Uterus (tissue), 4 donors: ENCODE results near the gene IFNA17. TPM values are rescaled to one million over a fixed set of nuclear protein-coding genes. Genes with fewer than 3 reads are reported as not detected.

ENCODE experiments used
- DNase-seq, 2 donors: peaks; one replicate each; pipeline ENCODE4 v3.0.0-alpha.2; 2019 to 2020
- H3K27ac ChIP-seq, 2 donors: fragments of 200-600 bp; sonication (generic); 1 replicate in 1 of 2; 2 replicates in 1 of 2; pipeline ENCODE4 v1.5.1; 2016 to 2018
- H3K27me3 ChIP-seq, 2 donors: fragments of 200-600 bp; sonication (generic); one replicate each; pipeline ENCODE4 v1.5.1; 2018 to 2019; ENCODE audit warnings: control low read depth in 1 of 2
- H3K36me3 ChIP-seq, 2 donors: fragments of 200-600 bp; sonication (generic); one replicate each; pipeline ENCODE4 v1.5.1; 2019; ENCODE audit warnings: control low read depth in 1 of 2
- H3K4me1 ChIP-seq, 2 donors: fragments of 200-600 bp; sonication (generic); one replicate each; pipeline ENCODE4 v1.5.1; 2018 to 2019; ENCODE audit warnings: control low read depth in 1 of 2
- H3K4me3 ChIP-seq, 2 donors: fragments of 200-600 bp; sonication (generic); 1 replicate in 1 of 2; 2 replicates in 1 of 2; pipeline ENCODE4 v1.5.1; 2018 to 2019; ENCODE audit warnings: mild to moderate bottlenecking in 1 of 2
- H3K9me3 ChIP-seq, 2 donors: fragments of 200-600 bp; sonication (generic); one replicate each; pipeline ENCODE4 v1.5.1; 2019; ENCODE audit warnings: control low read depth in 1 of 2
- POLR2A ChIP-seq, 2 donors: fragments of 450-650 bp; IDR thresholded peaks; one replicate each; pipeline ENCODE4 v1.6.1; 2016; ENCODE audit warnings: antibody characterized with exemption in 2 of 2, mild to moderate bottlenecking in 1 of 2, moderate library complexity in 1 of 2
- intact Hi-C: fragments of 100-400 bp; cut with DNase I; formaldehyde crosslinking; loops from one replicate; pipeline ENCODE4 v1.15.1; 2023; ENCODE audit warnings: low total_unique reads
- total RNA-seq, 4 donors: library from RNA; depleted of rRNA in 3 of 4; stranded (reverse); fragments of >200 nt in 3 of 4; gene quantifications; one replicate each; pipeline versions ENCODE4 v1.1.0 to v1.2.4, GENCODE V29; 2014 to 2023
- TF ChIP-seq, protein P1 (sequence below), 4 experiments: fragments of 200-600 bp in 2 of 4; fragments of 450-650 bp in 2 of 4; sonication (generic) in 2 of 4; IDR thresholded peaks; one replicate each; pipeline ENCODE4 v1.5.1; 2016 to 2019; ENCODE audit warnings: antibody characterized with exemption in 4 of 4, mild to moderate bottlenecking in 2 of 4, moderate library complexity in 1 of 4
- donor health status: DM: yes; HTN: yes; CAD: no.

IFNA17 gene
- total RNA-seq, 4 donors from 2014 or later = not detected

DNA sequence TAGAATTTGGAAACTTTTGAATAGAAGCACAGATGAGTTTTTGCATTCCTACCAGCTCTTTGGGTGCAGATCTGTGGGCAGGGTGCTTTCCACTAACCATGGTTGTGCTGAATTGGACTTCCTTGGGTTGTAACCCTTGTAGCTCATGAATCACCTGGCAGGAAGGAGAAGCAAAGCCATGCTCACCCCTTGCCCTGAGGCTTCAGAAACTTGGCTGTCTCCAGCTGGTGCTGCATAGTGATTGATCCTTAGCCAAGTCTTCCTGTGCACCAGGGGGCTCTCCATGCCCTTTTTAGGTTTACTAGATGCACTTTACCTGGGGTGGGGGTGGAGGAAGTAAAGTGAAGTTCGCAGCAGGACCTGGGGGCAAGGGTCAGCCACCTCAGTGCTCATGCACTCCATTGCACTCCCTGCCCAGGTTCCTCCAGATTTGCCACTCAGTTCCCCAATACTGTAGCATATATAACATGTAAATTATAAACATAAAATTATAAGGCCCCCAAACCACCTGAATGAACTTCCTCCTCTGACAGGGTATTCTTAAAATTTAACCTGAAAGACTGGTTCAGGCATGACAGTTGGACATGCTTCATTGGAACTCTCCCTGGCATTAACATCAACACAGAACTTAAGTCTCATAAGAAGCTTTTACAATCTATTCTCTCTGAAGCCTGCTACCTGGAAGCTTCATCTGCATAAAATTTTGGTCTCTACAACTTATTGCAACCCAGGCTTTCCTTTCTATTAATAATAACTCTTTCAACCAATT is 37.6 kb upstream of the IFNA17 start:
- no peak overlapping the region for H3K4me3 ChIP-seq
- H3K27me3 ChIP-seq = no peaks in the 10 kb centered on the region
- no peaks in the 10 kb centered on the region for H3K4me1 ChIP-seq
- DNase-seq = no peak
- no peak overlapping the region for H3K27ac ChIP-seq
- TF ChIP-seq POLR2A (IDR thresholded peaks at IDR 0.05) = no peak
- TF ChIP-seq, protein P1, sequence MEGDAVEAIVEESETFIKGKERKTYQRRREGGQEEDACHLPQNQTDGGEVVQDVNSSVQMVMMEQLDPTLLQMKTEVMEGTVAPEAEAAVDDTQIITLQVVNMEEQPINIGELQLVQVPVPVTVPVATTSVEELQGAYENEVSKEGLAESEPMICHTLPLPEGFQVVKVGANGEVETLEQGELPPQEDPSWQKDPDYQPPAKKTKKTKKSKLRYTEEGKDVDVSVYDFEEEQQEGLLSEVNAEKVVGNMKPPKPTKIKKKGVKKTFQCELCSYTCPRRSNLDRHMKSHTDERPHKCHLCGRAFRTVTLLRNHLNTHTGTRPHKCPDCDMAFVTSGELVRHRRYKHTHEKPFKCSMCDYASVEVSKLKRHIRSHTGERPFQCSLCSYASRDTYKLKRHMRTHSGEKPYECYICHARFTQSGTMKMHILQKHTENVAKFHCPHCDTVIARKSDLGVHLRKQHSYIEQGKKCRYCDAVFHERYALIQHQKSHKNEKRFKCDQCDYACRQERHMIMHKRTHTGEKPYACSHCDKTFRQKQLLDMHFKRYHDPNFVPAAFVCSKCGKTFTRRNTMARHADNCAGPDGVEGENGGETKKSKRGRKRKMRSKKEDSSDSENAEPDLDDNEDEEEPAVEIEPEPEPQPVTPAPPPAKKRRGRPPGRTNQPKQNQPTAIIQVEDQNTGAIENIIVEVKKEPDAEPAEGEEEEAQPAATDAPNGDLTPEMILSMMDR (IDR thresholded peaks at IDR 0.05) = no peak
- no peaks in the 10 kb centered on the region for H3K36me3 ChIP-seq
- intact Hi-C loops = no loop called here
- H3K9me3 ChIP-seq = no peaks in the 10 kb centered on the region

DNA sequence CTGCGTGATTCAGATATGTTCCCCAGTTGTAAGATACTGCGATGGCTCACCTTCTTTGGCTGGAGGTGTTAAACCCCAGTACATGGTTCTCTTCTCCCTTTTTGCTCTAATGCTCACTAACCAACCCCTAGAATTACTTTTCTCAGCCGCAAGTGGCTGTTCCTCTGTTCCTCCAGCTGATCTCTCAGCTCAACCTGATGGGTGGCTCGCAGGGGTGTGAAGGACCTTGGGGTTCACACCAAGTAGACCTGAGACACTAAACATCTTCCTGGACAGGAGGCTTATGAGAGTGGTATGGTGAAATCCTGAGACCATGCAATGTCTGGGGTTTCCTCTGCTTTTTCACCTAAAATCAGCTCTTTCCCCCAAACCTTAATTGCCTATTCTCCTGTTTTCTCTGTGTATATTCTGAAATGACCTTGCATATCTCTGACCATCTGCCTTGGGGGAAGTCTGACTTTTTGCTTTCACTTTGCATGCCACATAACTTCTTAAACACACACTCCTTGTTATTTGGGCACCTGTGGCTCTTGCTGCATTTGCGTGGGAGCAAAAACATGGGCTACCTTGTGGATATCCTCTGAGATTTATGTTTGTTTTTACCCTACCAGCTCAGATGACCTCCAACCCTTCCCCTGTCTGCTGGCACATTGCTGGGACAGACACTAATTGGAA is 27.7 kb upstream of the IFNA17 start:
- no peaks in the 10 kb centered on the region for H3K27me3 ChIP-seq
- H3K36me3 ChIP-seq = no peaks in the 10 kb centered on the region
- TF ChIP-seq, protein P1 (IDR thresholded peaks at IDR 0.05) = no peak
- TF ChIP-seq POLR2A (IDR thresholded peaks at IDR 0.05) = no peak
- no peaks in the 10 kb centered on the region for H3K9me3 ChIP-seq
- H3K27ac ChIP-seq = no peak overlapping the region
- no peak overlapping the region for H3K4me3 ChIP-seq
- intact Hi-C loops = no loop called here
- H3K4me1 ChIP-seq = no peaks in the 10 kb centered on the region
- no peak for DNase-seq

DNA sequence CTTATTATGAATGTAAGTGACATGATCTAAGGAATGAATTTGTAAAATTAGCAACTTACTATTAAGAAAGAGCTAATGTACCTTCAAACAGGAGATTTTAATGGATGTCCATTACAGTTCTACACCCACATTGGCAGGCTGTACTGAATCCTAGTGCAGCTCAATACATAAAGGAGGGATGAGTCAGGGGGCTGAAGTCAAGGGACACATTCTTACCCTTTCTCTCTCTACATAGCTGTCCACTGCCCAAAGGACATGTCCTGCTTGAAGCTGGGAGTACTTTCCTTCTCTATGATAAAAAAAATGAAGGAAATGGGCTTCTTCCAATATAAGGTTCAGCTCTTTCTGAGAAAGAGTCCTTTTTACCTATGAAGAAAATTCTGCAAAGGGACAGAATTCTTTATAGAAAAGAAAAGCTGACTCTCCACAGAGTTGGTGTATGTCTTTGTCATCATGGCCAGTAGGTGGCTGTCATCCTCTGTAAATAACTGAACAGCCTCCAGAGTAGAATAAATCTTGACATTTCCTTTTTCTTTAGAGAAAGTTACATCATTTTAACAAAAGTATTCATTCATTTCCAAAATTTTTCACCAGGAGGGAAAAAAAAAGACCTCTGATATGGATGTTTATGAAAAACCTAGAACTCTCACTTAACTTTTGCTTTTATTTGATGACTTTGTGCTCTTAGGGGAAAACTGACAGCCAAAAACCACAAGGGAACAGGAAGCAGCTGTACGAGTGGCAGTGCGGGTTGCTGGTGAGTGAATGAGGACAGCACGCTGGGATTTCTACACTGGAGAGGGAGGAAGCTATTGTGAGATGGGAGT is 24.9 kb upstream of the IFNA17 start:
- H3K36me3 ChIP-seq = no peaks in the 10 kb centered on the region
- intact Hi-C loops = no loop called here
- no peaks in the 10 kb centered on the region for H3K4me1 ChIP-seq
- no peaks in the 10 kb centered on the region for H3K9me3 ChIP-seq
- no peak for DNase-seq
- TF ChIP-seq, protein P1 (IDR thresholded peaks at IDR 0.05) = no peak
- no peak for TF ChIP-seq POLR2A (IDR thresholded peaks at IDR 0.05)
- peaks cover 0 to 3% of the 10 kb centered on the region in 2 donors for H3K27me3 ChIP-seq
- no peak overlapping the region for H3K4me3 ChIP-seq
- no peak overlapping the region for H3K27ac ChIP-seq

DNA sequence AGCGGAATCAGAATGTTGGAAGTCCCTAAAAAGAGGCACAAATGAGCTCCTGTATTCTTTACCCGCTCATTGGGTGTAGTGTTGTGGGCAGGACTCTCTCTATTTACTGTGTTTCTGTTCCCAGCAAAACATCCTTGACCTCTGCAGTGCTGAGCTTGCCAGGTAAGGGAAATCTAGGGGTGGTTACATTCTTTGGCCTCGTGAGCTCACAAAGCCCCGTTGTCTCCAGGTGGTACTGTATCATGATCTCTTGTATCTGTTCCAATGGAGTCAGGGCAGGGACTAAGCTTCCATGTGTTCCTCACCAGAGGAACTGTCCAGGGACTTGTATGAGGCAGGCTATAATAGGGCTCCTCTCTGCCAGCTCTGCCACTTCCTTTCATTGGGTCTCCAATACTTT is 23.6 kb upstream of the IFNA17 start:
- no peak for DNase-seq

More for the DNA sequence above, 23.6 kb upstream of the IFNA17 start:
- Histone ChIP-seq H3K4me3 (no peak overlapping the region), H3K27me3 (peaks cover 0 to 3% of the 10 kb centered on the region in 2 donors), H3K4me1 (no peaks in the 10 kb centered on the region), H3K9me3 (no peaks in the 10 kb centered on the region), H3K27ac (no peak overlapping the region), H3K36me3 (no peaks in the 10 kb centered on the region)
- TF ChIP-seq, protein P1 (IDR thresholded peaks at IDR 0.05) = no peak
- TF ChIP-seq POLR2A (IDR thresholded peaks at IDR 0.05) = no peak
- intact Hi-C loops = no loop called here
